HK-2 (cell line): ENCODE measurements around the gene NKPD1.

Experiments used
- DNase-seq: peaks from one replicate; pipeline ENCODE4 v3.0.0-alpha.2; 2018; ENCODE audit not compliant: unreplicated experiment

The NKPD1 gene

DNA sequence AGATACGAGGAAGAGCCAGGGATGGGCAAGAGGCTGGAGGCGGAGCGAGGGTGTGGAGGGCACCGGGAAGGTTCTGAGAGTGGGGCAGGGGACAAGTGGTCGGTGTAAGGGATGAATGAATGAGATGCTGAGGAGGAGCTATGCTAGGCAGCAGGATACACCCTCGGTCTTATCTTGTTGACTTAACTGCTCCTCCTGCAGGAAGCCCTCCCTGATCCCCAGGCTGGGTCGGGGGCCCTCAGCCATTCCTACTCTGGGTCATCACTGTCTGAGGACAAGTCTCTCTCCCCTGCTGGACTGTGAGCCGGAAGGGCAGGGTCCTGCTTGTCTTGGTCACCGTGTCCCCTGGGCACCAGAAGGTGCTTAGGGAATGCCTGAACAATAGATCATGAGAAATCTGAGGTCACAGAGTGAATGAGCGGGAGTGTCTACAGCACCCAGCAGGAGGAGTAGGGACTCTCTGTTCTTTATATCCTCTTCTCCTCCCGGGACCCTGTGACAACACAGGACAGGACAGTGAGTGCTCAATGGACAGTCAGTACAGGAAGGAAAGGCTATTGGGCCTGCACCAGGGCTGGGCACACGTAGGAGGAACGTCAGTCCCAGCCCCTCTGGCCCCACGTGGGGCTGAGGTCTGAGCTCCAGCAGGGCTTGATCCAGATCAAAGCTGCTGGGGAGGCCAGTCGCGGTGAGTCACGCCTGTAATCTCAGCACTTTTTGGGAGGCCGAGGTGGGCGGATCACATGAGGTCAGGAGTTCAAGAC is 6.5 kb downstream of the NKPD1 start:
- DNase-seq = peak; percentile 91

- peak; percentile 73 for DNase-seq
Observed at GRCh38 chr19:45153339-45154063, 7.3 kb downstream of the NKPD1 start.

GRCh38 chr19:45152504-45153338 is 8.1 kb downstream of the NKPD1 start:
- DNase-seq = peak; percentile 70

DNA sequence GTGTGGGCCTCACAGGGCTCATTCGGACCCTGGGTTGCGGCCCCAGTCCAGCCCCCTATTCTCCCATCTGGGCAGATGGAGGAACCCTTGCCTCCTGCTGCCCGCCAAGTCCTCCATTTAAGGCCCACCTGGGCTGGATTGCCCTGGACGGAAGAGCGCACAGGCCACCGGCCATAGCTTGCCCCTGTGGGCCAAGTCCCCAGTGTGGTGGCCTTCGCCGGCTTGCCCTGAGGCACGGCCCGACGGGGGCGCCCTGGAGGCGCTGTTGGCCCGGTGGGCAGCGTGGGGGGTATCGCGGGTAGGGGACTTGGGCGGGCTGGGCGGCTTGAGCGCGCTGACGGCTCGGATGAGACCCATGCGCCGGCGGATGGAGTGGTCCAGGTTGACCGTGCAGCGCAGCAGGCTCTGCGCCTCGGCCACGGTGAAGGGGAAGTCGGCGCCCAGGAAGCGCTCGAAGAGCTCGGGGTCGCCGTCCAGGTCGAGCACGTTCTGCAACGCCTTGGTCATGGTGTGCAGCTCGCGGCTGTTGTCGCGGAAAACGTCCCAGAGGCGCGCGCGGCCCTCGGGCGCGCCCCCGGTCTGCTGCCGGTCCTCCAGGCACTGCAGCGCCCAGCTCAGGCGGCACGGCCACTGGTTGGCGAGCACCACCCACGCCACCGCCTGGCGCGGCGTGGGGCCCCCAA is 8.8 kb downstream of the NKPD1 start:
- DNase-seq = no peak

DNA sequence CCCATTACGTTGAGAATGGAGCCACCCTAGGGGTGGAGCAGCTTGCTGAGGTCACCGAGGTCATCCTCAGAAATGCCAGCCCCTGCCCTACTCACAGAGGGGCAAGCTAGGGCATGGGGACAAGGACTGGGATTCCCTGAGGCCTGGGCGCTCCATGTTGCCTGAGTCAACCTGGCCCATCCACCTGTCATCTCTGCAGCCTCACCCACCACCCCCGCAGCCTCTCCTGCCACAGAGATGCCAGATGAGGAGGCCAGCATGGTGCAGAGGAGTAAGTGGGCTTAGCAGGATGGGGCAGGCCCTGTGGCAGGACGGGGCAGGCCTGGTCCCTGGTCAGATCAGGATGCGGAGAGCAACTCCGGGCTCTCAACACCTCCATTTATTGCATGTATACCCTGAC is 9.5 kb downstream of the NKPD1 start:
- DNase-seq = no peak

DNA sequence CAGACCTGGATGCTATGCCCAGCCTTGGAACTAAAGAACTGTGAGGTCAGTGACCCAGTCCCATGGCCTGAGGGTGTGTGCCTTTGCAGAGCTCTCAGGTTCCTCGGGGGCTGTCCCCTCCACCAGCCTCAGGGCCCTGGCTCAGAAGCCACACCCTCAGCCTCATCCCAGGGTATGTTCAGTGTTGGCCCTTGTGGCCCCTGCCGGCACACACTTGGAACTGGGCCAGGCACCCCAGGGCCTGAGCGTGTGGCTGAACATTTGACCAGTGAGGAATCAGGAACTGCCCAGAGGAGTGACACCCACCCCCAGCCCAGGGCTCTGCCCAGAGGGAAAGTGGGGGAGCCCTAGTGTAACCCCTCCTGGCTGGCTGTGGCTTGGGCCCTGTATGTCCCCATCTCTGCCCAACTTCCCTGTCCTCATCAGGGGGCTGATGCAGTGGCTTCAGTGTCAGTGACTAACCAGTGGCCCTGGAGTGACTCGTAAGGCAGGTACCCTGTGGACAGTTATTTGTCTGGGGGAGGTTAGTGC is 10.0 kb downstream of the NKPD1 start:
- peak; percentile 26 for DNase-seq

- DNase-seq = no peak
Observed at GRCh38 chr19:45150180-45150579, 10.6 kb downstream of the NKPD1 start.

DNA sequence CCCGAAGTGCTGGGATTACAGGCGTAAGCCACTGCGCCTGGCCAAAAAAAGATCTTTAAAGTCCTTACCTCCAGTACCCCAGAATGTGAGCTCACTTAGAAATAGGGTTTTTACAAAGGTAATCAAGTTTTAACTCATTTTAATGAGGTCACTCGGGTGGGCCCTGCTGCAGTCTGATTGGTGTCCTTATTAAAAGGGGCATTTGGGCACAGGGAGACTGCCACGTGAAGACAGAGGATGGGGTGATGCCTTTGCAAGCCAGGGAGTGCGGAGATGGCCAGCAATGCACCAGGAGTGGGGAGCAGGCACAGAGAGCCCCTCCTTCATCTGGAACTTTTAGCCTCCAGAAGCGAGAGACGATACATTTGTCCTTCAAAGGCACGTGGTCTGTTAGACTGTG is 11.7 kb downstream of the NKPD1 start:
- no peak for DNase-seq

DNA sequence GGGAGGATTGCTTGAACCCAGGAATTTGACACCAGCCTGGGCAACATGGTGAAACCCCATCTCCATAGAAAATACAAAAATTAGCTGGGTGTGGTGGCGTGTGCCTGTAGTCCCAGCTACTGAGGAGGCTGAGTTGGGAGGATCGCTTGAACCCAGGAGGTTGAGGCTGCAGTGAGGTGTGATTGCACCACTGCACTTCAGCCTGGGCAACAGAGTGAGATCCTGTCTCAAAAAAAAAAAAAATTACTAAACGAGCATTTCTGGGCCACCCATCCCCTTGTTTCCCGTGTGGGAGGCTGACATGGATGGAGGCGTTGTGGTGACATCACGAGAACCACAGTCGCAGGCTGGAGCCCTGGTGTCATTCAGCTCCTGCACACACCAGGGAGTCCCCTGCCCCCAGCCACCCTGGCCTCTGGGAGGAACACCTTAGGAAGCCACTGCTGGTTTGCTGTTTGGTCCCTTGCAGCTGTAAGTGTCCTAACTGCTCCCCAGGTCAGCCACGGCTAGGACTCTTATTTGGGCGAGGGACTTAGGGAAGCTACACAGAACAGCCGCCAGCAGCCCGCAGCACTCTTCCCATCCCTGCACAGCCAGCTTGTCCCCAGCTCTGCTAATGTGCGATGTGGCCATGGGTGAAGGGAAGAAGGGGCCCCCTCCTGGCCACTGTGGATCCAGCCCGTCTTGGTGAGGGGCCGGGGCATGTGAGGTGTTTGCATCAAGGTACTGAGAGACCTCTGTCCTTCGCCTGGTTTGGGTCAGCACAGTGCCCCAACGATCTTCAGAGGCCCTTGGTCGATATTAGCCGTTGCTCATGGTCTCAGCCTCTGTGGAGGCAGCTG is 12.7 kb downstream of the NKPD1 start:
- no peak for DNase-seq

- DNase-seq = no peak
Observed at GRCh38 chr19:45146741-45147205, 14.0 kb downstream of the NKPD1 start.

GRCh38 chr19:45146251-45146650 is 14.5 kb downstream of the NKPD1 start:
- DNase-seq = no peak

- no peak for DNase-seq
Observed at GRCh38 chr19:45145270-45146189, 15.3 kb downstream of the NKPD1 start.

GRCh38 chr19:45144431-45145269 is 16.1 kb downstream of the NKPD1 start:
- DNase-seq = no peak

- DNase-seq = no peak
Observed at GRCh38 chr19:45142726-45143110, 18.1 kb downstream of the NKPD1 start.

- DNase-seq = no peak
Observed at GRCh38 chr19:45142016-45142725, 18.6 kb downstream of the NKPD1 start.

GRCh38 chr19:45141203-45141900 is 19.4 kb downstream of the NKPD1 start:
- no peak for DNase-seq

DNA sequence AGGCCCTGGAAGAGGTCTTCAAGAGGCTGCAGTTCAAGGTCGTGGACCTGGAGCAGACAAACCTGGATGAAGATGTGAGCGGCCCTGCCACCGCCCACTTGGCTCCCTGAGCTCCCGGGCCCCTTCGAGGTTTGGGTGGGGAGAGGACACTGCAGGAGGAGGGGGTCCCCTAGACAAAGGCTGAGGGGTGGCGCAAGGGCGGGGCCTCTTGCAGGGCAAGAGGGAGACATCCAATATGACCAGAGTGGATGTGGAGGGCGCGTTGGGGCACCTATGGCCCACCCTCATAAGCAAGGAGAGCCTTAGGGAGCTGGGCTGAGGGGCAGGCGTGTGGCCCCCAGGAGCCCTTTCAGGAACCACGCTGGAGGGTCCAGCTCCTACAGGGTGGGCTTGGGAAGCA is 20.2 kb downstream of the NKPD1 start:
- DNase-seq = no peak
